ENCODE measurements around the gene COL13A1.

Gene COL13A1

DNA sequence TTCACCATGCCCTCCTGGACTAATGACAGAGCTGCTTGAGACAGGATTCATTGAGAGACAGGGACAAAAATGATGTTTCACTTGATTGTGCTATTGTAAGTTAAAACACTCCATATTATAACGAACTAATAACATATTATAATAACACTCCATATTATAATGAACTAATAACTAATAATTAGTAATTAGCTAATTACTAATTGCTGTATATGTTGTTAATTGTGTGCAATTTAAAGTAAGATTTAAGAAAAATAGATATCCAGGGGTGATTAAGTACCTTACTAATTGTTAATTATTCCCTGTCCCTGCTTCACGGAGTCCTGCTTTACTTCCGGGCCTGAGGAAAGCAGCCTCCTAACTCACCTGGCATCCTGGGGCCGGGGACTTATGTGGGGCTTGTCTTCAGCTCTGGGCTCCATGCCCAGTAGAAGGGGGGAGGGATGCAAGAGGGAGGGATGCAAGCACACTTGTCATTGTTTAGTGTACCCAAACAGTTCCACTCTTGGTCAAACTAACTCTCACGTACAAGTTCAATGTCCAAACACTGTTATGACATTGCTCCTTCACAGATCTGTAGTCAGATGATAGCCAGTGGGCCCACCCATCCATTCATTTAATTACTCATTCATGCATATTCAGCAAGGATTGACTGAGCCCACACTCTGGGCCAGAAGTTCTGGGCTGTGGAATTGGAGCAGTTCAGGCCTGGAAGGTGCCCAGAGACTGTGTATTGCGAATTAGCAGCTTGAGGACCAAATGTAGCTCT is 53.8 kb downstream of the COL13A1 start:
- TF ChIP-seq, protein P1, sequence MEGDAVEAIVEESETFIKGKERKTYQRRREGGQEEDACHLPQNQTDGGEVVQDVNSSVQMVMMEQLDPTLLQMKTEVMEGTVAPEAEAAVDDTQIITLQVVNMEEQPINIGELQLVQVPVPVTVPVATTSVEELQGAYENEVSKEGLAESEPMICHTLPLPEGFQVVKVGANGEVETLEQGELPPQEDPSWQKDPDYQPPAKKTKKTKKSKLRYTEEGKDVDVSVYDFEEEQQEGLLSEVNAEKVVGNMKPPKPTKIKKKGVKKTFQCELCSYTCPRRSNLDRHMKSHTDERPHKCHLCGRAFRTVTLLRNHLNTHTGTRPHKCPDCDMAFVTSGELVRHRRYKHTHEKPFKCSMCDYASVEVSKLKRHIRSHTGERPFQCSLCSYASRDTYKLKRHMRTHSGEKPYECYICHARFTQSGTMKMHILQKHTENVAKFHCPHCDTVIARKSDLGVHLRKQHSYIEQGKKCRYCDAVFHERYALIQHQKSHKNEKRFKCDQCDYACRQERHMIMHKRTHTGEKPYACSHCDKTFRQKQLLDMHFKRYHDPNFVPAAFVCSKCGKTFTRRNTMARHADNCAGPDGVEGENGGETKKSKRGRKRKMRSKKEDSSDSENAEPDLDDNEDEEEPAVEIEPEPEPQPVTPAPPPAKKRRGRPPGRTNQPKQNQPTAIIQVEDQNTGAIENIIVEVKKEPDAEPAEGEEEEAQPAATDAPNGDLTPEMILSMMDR (conservative IDR thresholded peaks at IDR 0.05; ENCODE audit: low read depth, low read length), result no peak
- H3K4me3 ChIP-seq (ENCODE audit: low read length), result no peak overlapping the region
- no peak for DNase-seq (ENCODE audit: low read depth)

DNA sequence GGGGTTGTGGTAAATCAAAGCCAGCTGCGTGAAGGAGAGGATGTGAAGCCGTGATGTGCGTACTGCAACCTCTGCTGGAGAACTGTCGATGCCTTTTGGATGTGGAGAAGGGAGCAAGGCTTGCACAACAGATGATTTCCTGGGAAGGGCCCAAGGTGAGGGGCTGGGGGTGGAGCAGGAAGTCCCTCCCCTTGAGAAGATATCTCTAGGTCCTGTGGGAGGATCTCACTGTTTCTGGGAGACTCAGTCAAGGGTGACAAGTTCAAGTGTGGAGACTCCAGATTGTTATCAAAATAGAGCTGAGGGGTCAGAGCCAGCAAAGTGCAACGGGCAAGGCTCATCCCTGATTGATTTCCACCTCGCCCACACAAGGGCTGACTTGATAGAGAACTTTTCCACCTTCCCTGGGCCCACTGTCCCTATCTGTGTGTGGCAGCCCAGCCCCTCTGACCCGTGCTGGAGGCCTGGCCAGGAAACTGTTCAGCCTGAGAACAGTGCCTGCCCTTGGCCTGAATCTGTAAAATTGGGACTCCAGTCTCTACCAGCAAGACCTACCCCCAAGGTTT is 55.0 kb downstream of the COL13A1 start:
- no peak for DNase-seq (ENCODE audit: low read depth)
- H3K4me3 ChIP-seq (ENCODE audit: low read length), result no peak overlapping the region
- TF ChIP-seq, protein P1 (conservative IDR thresholded peaks at IDR 0.05; ENCODE audit: low read depth, low read length), result no peak

DNA sequence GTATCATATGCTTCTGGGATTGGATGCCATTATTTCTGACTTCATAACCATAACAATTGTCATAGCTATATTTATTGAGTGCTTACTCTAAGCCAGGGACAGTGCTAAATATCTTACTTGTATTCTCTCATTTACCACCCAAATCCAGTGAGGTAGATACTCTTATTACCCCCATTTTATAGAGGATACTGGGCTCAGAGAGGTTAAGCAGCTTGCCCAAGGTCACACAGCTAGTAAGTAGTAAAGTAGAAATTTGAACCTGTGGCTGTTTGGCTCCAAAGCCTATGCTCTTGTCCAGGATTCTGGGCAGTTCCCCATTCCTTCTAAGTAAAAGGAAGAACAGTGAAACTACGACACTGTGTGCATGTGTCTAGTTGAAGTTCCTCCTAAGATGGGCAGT is 56.5 kb downstream of the COL13A1 start:
- DNase-seq (ENCODE audit: low read depth), result no peak
- TF ChIP-seq, protein P1 (conservative IDR thresholded peaks at IDR 0.05; ENCODE audit: low read depth, low read length), result no peak
- no peak overlapping the region for H3K4me3 ChIP-seq (ENCODE audit: low read length)

DNA sequence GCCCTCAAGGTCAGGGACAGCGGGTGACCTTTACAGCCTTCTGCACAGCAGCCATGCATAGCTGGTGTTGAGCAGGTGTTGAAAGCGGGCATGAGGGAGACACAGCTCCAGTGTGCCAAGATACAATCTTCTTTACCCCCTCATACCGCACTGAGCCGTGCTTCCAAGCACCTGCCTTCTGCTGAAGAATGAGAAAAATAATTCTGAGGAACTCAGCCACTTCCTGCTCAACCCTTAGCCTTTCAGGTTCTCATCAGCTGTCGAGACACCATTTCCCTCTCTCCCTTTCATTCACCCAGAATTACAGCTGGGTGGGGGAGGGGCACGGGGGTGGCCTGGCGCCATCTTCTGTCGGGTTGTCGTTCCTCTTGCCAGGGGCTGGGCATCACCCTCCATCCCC is 58.6 kb downstream of the COL13A1 start:
- no peak overlapping the region for H3K4me3 ChIP-seq (ENCODE audit: low read length)
- TF ChIP-seq, protein P1 (conservative IDR thresholded peaks at IDR 0.05; ENCODE audit: low read depth, low read length), result no peak
- no peak for DNase-seq (ENCODE audit: low read depth)

DNA sequence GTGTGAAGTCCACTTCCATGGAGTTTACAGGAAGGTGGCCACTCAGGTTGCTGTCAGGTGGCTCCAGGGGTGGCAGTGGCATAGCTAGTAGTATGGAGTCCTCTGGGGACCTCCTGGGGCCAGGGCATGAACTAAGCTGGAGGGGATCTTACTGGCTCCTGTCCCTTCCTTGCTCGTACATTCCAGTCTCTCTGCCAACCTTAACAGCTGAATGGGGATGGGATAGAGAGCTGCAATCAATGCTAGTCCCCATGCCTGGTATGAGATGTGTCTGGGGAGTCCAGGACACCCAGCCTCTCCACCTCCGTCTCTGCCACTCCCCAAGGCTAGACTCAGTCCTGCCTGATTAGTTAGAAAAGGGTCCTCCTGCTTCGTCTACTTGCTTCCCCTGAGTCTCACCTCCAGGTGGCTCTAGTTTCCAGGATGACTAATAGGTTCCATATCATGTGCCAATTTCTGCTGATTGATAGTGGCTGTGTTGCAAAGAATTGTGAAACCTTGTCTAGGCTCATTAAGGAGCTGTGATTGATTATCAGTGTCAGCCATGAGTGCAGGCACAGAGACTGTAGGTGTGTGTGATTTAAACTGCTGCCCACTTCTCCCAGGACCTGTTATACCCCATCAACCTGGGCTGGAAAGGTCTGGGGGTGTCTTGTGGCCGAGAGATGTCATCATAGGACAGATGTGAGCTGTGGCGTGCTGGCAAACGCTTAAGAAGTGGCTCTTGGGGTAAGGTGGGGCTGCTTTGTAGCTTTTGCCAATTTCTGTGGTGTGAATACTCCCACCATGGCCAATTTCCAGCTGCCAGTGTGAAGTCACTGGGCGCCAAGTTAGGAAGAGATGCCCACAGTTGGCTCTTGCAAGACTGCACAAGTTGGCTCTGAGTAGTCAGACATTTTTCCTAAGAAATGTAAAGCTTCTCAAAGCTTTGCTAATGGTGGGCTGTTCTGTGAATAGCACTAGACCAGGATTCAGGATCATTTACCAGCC is 59.8 kb downstream of the COL13A1 start:
- TF ChIP-seq, protein P1 (conservative IDR thresholded peaks at IDR 0.05; ENCODE audit: low read depth, low read length), result peak; percentile 62
- H3K4me3 ChIP-seq (ENCODE audit: low read length), result no peak overlapping the region
- DNase-seq (ENCODE audit: low read depth), result peak; percentile 64

DNA sequence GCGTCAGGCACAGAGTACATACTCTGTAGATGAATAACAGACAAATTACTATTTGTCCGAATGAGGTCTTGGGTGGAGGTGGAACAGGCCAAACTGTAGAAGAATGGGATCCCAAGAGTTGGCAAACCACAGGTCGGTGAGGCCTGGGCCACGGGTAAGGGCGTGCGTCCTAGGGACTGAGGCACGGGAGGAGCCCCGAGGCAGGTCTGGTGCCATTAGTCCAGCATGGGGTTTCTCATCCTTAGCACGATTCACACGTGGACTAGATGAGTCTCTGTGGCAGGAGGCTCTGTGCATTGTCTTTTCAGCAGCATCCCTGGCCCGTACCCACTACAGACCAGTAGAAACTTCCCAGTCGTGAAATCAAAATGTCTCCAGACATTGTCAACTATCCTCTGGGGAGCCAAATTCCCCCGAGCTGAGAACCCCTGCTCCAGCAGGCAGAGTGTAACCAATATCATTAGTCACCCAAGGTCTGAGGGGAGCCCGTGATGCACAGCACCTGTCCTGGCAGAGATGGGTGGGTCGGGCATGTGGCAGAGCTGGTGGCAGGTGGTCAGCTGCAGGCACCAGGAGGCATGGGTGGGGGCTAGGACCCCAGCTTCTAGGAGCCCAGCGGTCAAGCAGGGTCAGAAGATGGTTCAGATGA is 61.3 kb downstream of the COL13A1 start:
- TF ChIP-seq, protein P1 (conservative IDR thresholded peaks at IDR 0.05; ENCODE audit: low read depth, low read length), result no peak
- no peak for DNase-seq (ENCODE audit: low read depth)
- H3K4me3 ChIP-seq (ENCODE audit: low read length), result no peak overlapping the region

Data from retinal pigment epithelial cell (primary cell).